IMR-90 (cell line): Measurements from ENCODE around the gene SLC25A15. TPM values are rescaled to one million over a fixed set of nuclear protein-coding genes. Genes with fewer than 3 reads are reported as not detected.

Experiments used
- ATAC-seq: fragments of 200-7000 bp; cut with Tn5 transposase; 2 replicates; pipeline ENCODE4 v1.9.1; 2020; ENCODE audit warnings: low read depth, mild to moderate bottlenecking, moderate library complexity
- BruUV-seq: library from RNA; stranded (reverse); fragments of 400-500 nt; replicated peaks from 2 replicates; lab custom pipeline; 2021; lab: Mats Ljungman, UMichigan
- CTCF ChIA-PET: fragments of 300-600 bp; formaldehyde crosslinking; extraction: SDS; loops from one replicate; lab custom pipeline; 2021; ENCODE audit warnings: antibody characterized with exemption; lab: Yijun Ruan, JAX
- POLR2A ChIA-PET: fragments of 300-600 bp; sonication (Branson Sonifier 250); formaldehyde crosslinking; loops from one replicate; lab custom pipeline; 2022; ENCODE audit warnings: antibody characterized with exemption; ENCODE audit not compliant: unreplicated experiment; lab: Charles Lee
- DNase-seq: peaks from one replicate; pipeline ENCODE4 v3.0.0; 2013
- H2AFZ ChIP-seq: replicated peaks from 2 replicates; pipeline ENCODE3; 2013; ENCODE audit warnings: low read length, mild to moderate bottlenecking; ENCODE audit not compliant: poor library complexity
- H2AK5ac ChIP-seq: 2 replicates; pipeline ENCODE4 v1.6.1; 2013; ENCODE audit warnings: low read depth, low read length, inconsistent platforms
- H2AK9ac ChIP-seq: replicated peaks from 2 replicates; pipeline ENCODE3; 2013; ENCODE audit warnings: mild to moderate bottlenecking, low read depth, low read length, moderate library complexity; ENCODE audit not compliant: poor library complexity
- H2BK120ac ChIP-seq: 2 replicates; pipeline ENCODE4 v1.6.1; 2013; ENCODE audit warnings: low read depth, low read length, inconsistent platforms
- H2BK15ac ChIP-seq: 3 replicates; pipeline ENCODE4 v1.6.1; 2013; ENCODE audit warnings: low read depth, low read length, inconsistent platforms
- H2BK20ac ChIP-seq: 2 replicates; pipeline ENCODE4 v1.6.1; 2013; ENCODE audit warnings: low read depth, mild to moderate bottlenecking, inconsistent platforms, low read length, moderate library complexity
- H2BK5ac ChIP-seq: 2 replicates; pipeline ENCODE4 v1.6.1; 2013; ENCODE audit warnings: mild to moderate bottlenecking, low read depth, low read length, inconsistent platforms; ENCODE audit not compliant: poor library complexity, severe bottlenecking
- H3K14ac ChIP-seq: replicated peaks from 2 replicates; pipeline ENCODE4 v1.6.1; 2013; ENCODE audit warnings: low read depth, low read length, inconsistent platforms
- H3K18ac ChIP-seq: 2 replicates; pipeline ENCODE4 v1.6.1; 2013; ENCODE audit warnings: low read depth, low read length, control low read depth
- H3K23ac ChIP-seq: 2 replicates; pipeline ENCODE4 v1.6.1; 2013; ENCODE audit warnings: low read depth, low read length, inconsistent platforms
- H3K27ac ChIP-seq: 2 replicates; pipeline ENCODE4 v1.5.1; 2013; ENCODE audit warnings: mild to moderate bottlenecking, control low read depth, low read length; ENCODE audit not compliant: insufficient read depth
- H3K27me3 ChIP-seq: 2 replicates; pipeline ENCODE4 v1.6.1; 2013; ENCODE audit warnings: low read length; ENCODE audit not compliant: control insufficient read depth, insufficient read depth
- H3K36me3 ChIP-seq: 2 replicates; pipeline ENCODE4 v1.6.1; 2013; ENCODE audit warnings: low read length, mixed read lengths; ENCODE audit not compliant: control insufficient read depth, insufficient read depth
- H3K4ac ChIP-seq: 2 replicates; pipeline ENCODE4 v1.6.1; 2013; ENCODE audit warnings: low read depth, low read length, inconsistent platforms
- H3K4me1 ChIP-seq: 2 replicates; pipeline ENCODE4 v1.6.1; 2013; ENCODE audit warnings: low read length, mixed read lengths; ENCODE audit not compliant: control insufficient read depth, insufficient read depth
- H3K4me2 ChIP-seq: 2 replicates; pipeline ENCODE4 v1.6.1; 2013; ENCODE audit warnings: low read depth, mild to moderate bottlenecking, control low read depth, low read length, moderate library complexity
- H3K4me3 ChIP-seq: 2 replicates; pipeline ENCODE4 v1.5.1; 2013; ENCODE audit warnings: low read depth, mild to moderate bottlenecking, control low read depth, low read length, moderate library complexity; ENCODE audit not compliant: insufficient read depth
- H3K56ac ChIP-seq: 2 replicates; pipeline ENCODE4 v1.6.1; 2013; ENCODE audit warnings: low read length, inconsistent platforms; ENCODE audit not compliant: insufficient read depth; ENCODE audit errors: extremely low read depth
- H3K79me1 ChIP-seq, 2 experiments: 2 replicates each; pipeline ENCODE4 v1.6.1; 2013; ENCODE audit warnings: low read length in 2 of 2, inconsistent platforms in 1 of 2, low read depth in 1 of 2
- H3K9ac ChIP-seq: 2 replicates; pipeline ENCODE4 v1.6.1; 2013; ENCODE audit warnings: low read depth, low read length, control low read depth
- H3K9me1 ChIP-seq: 2 replicates; pipeline ENCODE4 v1.6.1; 2013; ENCODE audit warnings: low read length, inconsistent platforms; ENCODE audit not compliant: insufficient read depth
- H3K9me3 ChIP-seq: 2 replicates; pipeline ENCODE4 v1.6.1; 2013; ENCODE audit warnings: low read length; ENCODE audit not compliant: control insufficient read depth, insufficient read depth
- H4K20me1 ChIP-seq: 2 replicates; pipeline ENCODE4 v1.6.1; 2013; ENCODE audit warnings: low read length, inconsistent platforms; ENCODE audit not compliant: insufficient read depth
- H4K5ac ChIP-seq: 2 replicates; pipeline ENCODE4 v1.6.1; 2013; ENCODE audit warnings: mild to moderate bottlenecking, low read depth, low read length, control low read depth
- H4K8ac ChIP-seq, 2 experiments: 2 replicates each; pipeline ENCODE4 v1.6.1; 2013; ENCODE audit warnings: low read depth in 2 of 2, low read length in 2 of 2, control low read depth in 1 of 2, inconsistent platforms in 1 of 2
- H4K91ac ChIP-seq: 2 replicates; pipeline ENCODE4 v1.6.1; 2013; ENCODE audit warnings: low read depth, low read length, inconsistent platforms; ENCODE audit not compliant: insufficient read depth
- NFE2L2 ChIP-seq: fragments of 150-350 bp; IDR thresholded peaks from 2 replicates; pipeline ENCODE4 v1.6.1; 2016; ENCODE audit warnings: low read depth, mild to moderate bottlenecking, low read length
- POLR2A ChIP-seq: IDR thresholded peaks from 2 replicates; pipeline ENCODE4 v1.6.1; 2012; ENCODE audit warnings: mild to moderate bottlenecking, low read depth, low read length
- RAD21 ChIP-seq: IDR thresholded peaks from 2 replicates; pipeline ENCODE4 v1.6.1; 2012; ENCODE audit warnings: low read length, improper control_type of control experiment
- RCOR1 ChIP-seq: IDR thresholded peaks from 2 replicates; pipeline ENCODE4 v1.6.1; 2012; ENCODE audit warnings: mild to moderate bottlenecking, low read length, improper control_type of control experiment; ENCODE audit not compliant: insufficient replicate concordance
- SMC3 ChIP-seq: fragments of 150-350 bp; IDR thresholded peaks from 2 replicates; pipeline ENCODE4 v1.6.1; 2016; ENCODE audit warnings: low read depth, mild to moderate bottlenecking, antibody characterized with exemption, low read length, moderate library complexity
- WGBS, 2 experiments: methylation state at CpG; one replicate each; pipeline versions ENCODE4 v1.1.5 to v1.1.7; 2013; ENCODE audit warnings: missing lambda C conversion rate in 2 of 2; ENCODE audit not compliant: insufficient read length in 1 of 2; ENCODE audit errors: extremely low coverage in 2 of 2; 5-methylcytosine and 5-hydroxymethylcytosine counted together
- dilution Hi-C: fragments of 300-500 bp; cut with HindIII; formaldehyde crosslinking; loops from one replicate; pipeline ENCODE4 v1.14.3; 2018; ENCODE audit warnings: low sequenced_read_pairs; ENCODE audit not compliant: unreplicated experiment
- in situ Hi-C: fragments of 300-500 bp; cut with MboI; formaldehyde crosslinking; loops from 3 replicates; pipeline ENCODE4 v1.14.3; 2019; ENCODE audit warnings: low sequenced_read_pairs, inconsistent platforms, mixed read lengths
- intact Hi-C: fragments of 100-400 bp; cut with micrococcal nuclease; formaldehyde crosslinking; loops from 2 replicates; pipeline ENCODE4 v1.10.0; 2022
- polyA plus RNA-seq, 3 experiments: library from polyadenylated mRNA; depleted of rRNA; stranded (reverse); fragments of >200 nt; gene quantifications; 2 replicates each; pipeline ENCODE4 v1.2.3, GENCODE V29; 2012; ENCODE audit warnings: low replicate concordance in 1 of 3
- total RNA-seq: library from RNA; depleted of rRNA; stranded (reverse); fragments of >200 nt; gene quantifications from 2 replicates; pipeline ENCODE4 v1.2.3, GENCODE V29; 2012
- TF ChIP-seq, protein P1 (sequence below): fragments of 150-350 bp; IDR thresholded peaks from 2 replicates; pipeline ENCODE4 v1.6.1; 2017; ENCODE audit warnings: mild to moderate bottlenecking, antibody characterized with exemption, low read length, low read depth
- TF ChIP-seq, protein P2 (sequence below): conservative IDR thresholded peaks from 2 replicates; pipeline ENCODE4 v1.5.1; 2012; ENCODE audit warnings: mild to moderate bottlenecking, low read depth, low read length, improper control_type of control experiment

Gene SLC25A15
- total and polyA plus RNA-seq, 2 of the 4 experiments (the other 2 are of a cell fraction), result 5.4 to 13.3 TPM

DNA sequence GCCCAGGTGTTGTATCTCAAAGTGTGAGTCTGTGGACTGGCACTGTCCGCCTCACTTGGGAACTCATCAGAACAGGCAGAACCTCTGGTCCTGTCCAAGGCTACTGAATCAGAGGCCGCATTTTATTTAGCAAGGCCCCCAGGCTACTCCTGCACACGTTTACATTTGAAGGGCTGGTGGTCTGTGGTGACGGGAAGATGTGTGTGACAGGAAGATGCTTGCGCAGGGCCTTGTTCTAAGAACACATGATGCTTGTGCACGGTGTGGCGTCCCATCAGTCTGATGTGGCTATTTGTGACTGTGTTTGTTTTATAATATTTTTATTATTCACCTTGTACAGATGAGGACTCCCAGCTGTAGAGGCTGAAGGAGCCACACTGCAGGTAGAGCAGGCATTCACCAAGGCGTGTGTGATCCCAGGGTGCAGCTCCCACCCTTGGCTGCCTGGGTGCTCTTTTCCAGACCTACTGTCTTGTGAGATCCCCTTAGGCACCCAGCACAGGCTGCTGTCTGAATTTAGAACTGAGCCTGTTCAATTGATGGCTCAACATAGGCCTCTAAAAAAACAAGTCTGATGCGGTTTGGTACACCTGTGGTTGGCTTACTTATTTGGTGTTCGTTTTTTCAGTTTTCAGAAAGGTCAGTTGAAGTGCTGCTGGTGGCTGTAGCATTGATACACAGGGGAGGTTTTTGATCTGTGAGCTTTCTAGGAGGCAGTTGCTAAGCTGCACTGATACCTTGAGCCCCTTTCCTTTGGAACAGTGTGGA, 3.1 kb downstream of the SLC25A15 start:
- WGBS, 2 experiments, result no CpG with 5 or more reads among the region's 10 CpGs
- H4K8ac ChIP-seq, result no peak overlapping the region
- H3K4ac ChIP-seq, result no peak overlapping the region
- H2AFZ ChIP-seq, result no peak overlapping the region
- H3K4me1 ChIP-seq, result no peaks in the 10 kb centered on the region; the same call in 1 of the 2 replicates
- H3K4me3 ChIP-seq, result no peak overlapping the region
- no peak overlapping the region for H3K9ac ChIP-seq
- DNase-seq (no peak), ATAC-seq (no peak)
- intact Hi-C loops, result no loop called here
- no peak overlapping the region for H4K91ac ChIP-seq
- POLR2A ChIA-PET, result no interaction called here
- no peak overlapping the region for H2BK120ac ChIP-seq
- CTCF ChIA-PET, result no interaction called here
- dilution Hi-C loops, result no loop called here
- no peak overlapping the region for H2BK15ac ChIP-seq
- H2BK20ac ChIP-seq, result no peak overlapping the region
- no peak overlapping the region for H3K56ac ChIP-seq
- H2BK5ac ChIP-seq, result no peak overlapping the region
- H2AK5ac ChIP-seq, result no peak overlapping the region
- BruUV-seq, result no TSS peak
- peaks cover 12 to 22% of the 10 kb centered on the region in 2 experiments; a peak in 3 of 4 replicates for H3K79me1 ChIP-seq
- H3K27ac ChIP-seq, result no peak overlapping the region
- in situ Hi-C loops, result no loop called here
- H3K23ac ChIP-seq, result no peak overlapping the region
- H3K36me3 ChIP-seq, result peaks cover 10% of the 10 kb centered on the region; the same call in 1 of the 2 replicates
- no peak overlapping the region for H3K14ac ChIP-seq
- H3K4me2 ChIP-seq, result no peak overlapping the region
- TF ChIP-seq RCOR1, result no peak
- no peak for TF ChIP-seq SMC3
- TF ChIP-seq RAD21, result no peak
- TF ChIP-seq, protein P1, sequence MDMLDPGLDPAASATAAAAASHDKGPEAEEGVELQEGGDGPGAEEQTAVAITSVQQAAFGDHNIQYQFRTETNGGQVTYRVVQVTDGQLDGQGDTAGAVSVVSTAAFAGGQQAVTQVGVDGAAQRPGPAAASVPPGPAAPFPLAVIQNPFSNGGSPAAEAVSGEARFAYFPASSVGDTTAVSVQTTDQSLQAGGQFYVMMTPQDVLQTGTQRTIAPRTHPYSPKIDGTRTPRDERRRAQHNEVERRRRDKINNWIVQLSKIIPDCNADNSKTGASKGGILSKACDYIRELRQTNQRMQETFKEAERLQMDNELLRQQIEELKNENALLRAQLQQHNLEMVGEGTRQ, result no peak
- no peak for TF ChIP-seq NFE2L2
- TF ChIP-seq POLR2A, result no peak
- TF ChIP-seq, protein P2, sequence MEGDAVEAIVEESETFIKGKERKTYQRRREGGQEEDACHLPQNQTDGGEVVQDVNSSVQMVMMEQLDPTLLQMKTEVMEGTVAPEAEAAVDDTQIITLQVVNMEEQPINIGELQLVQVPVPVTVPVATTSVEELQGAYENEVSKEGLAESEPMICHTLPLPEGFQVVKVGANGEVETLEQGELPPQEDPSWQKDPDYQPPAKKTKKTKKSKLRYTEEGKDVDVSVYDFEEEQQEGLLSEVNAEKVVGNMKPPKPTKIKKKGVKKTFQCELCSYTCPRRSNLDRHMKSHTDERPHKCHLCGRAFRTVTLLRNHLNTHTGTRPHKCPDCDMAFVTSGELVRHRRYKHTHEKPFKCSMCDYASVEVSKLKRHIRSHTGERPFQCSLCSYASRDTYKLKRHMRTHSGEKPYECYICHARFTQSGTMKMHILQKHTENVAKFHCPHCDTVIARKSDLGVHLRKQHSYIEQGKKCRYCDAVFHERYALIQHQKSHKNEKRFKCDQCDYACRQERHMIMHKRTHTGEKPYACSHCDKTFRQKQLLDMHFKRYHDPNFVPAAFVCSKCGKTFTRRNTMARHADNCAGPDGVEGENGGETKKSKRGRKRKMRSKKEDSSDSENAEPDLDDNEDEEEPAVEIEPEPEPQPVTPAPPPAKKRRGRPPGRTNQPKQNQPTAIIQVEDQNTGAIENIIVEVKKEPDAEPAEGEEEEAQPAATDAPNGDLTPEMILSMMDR, result no peak
- H3K9me3 ChIP-seq, result no peaks in the 10 kb centered on the region
- no peaks in the 10 kb centered on the region for H3K27me3 ChIP-seq
- no peaks in the 10 kb centered on the region for H4K20me1 ChIP-seq
- no peaks in the 10 kb centered on the region; the same call in 1 of the 2 replicates for H3K9me1 ChIP-seq
- no peak overlapping the region for H4K5ac ChIP-seq
- H3K18ac ChIP-seq, result no peak overlapping the region
- H2AK9ac ChIP-seq, result no peak overlapping the region
